Tongue (tissue), 2 donors: ENCODE measurements around the gene RAI14. TPM values are rescaled to one million over a fixed set of nuclear protein-coding genes. Genes with fewer than 3 reads are reported as not detected.

Experiments
- DNase-seq: peaks from one replicate; pipeline ENCODE4 v3.0.0-alpha.2; 2015
- total RNA-seq: library from RNA; depleted of rRNA; stranded (reverse); fragments of >200 nt; gene quantifications from one replicate; pipeline ENCODE4 v1.2.3, GENCODE V29; 2014

Gene RAI14
- total RNA-seq = 42.6 TPM

- peak; percentile 91 for DNase-seq
Observed at GRCh38 chr5:34656001-34656699, at the start of gene RAI14. Gene RAI14 (plus strand): TSS chr5:34656328. CDS start chr5:34686920, 30,592 bp downstream.

- DNase-seq = no peak
Observed at GRCh38 chr5:34608368-34608767, 47.8 kb upstream of the RAI14 start.

GRCh38 chr5:34608859-34609648 is 47.1 kb upstream of the RAI14 start:
- DNase-seq = peak; percentile 70

- DNase-seq = no peak
Observed at GRCh38 chr5:34609951-34610441, 46.1 kb upstream of the RAI14 start.

- no peak for DNase-seq
Observed at GRCh38 chr5:34610546-34610945, 45.6 kb upstream of the RAI14 start.

- DNase-seq = peak; percentile 54
Observed at GRCh38 chr5:34611464-34612415, 44.4 kb upstream of the RAI14 start.

GRCh38 chr5:34616651-34617050 is 39.5 kb upstream of the RAI14 start:
- no peak for DNase-seq

- no peak for DNase-seq
Observed at GRCh38 chr5:34618371-34619065, 37.6 kb upstream of the RAI14 start.

GRCh38 chr5:34620185-34620584 is 35.9 kb upstream of the RAI14 start:
- no peak for DNase-seq

GRCh38 chr5:34621277-34622097 is 34.6 kb upstream of the RAI14 start:
- DNase-seq = no peak

GRCh38 chr5:34622098-34622400 is 34.1 kb upstream of the RAI14 start:
- DNase-seq = peak; percentile 53

GRCh38 chr5:34624691-34625090 is 31.4 kb upstream of the RAI14 start:
- no peak for DNase-seq

GRCh38 chr5:34625246-34625645 is 30.9 kb upstream of the RAI14 start:
- no peak for DNase-seq

- no peak for DNase-seq
Observed at GRCh38 chr5:34626036-34626435, 30.1 kb upstream of the RAI14 start.

- DNase-seq = no peak
Observed at GRCh38 chr5:34626751-34627150, 29.4 kb upstream of the RAI14 start.

GRCh38 chr5:34627794-34628193 is 28.3 kb upstream of the RAI14 start:
- DNase-seq = no peak

GRCh38 chr5:34628373-34628772 is 27.8 kb upstream of the RAI14 start:
- DNase-seq = no peak

GRCh38 chr5:34630596-34630995 is 25.5 kb upstream of the RAI14 start:
- no peak for DNase-seq

GRCh38 chr5:34632807-34633422 is 23.2 kb upstream of the RAI14 start:
- no peak for DNase-seq

- DNase-seq = no peak
Observed at GRCh38 chr5:34639852-34640626, 16.1 kb upstream of the RAI14 start.
